Measurements from ENCODE around the gene STN1. TPM values are rescaled to one million over a fixed set of nuclear protein-coding genes. Genes with fewer than 3 reads are reported as not detected.

Gene STN1
- total and polyA plus RNA-seq, 10 of the 15 experiments (the other 5 are each of a cell fraction or from before 2014, with no cell fraction given) = 22.2 to 31.8 (median 28.5) TPM

GRCh38 chr10:103899312-103899711 lies 18.7 kb downstream of the STN1 start:
- H3K9me3 ChIP-seq (replicated peaks; ENCODE audit: control insufficient read depth, insufficient read depth, low read length) = no peaks in the 10 kb centered on the region
- H2AFZ ChIP-seq (ENCODE audit: control insufficient read depth, low read depth, low read length) = no peak overlapping the region
- 95% methylated on average over 5 of the region's 5 CpGs for WGBS (ENCODE audit: insufficient coverage, insufficient replicate concordance, low lambda C conversion rate, missing lambda C conversion rate)
- H3K9ac ChIP-seq (ENCODE audit: control insufficient read depth, insufficient read depth, low read length) = no peak overlapping the region
- H3K4me1 ChIP-seq (ENCODE audit: control insufficient read depth, insufficient read depth, low read length) = no peaks in the 10 kb centered on the region
- H3K27me3 ChIP-seq (replicated peaks in 1 of 2; ENCODE audit: control insufficient read depth in 2 of 2, insufficient read depth in 2 of 2, low read length in 1 of 2) = no peaks in the 10 kb centered on the region
- RAD21 ChIA-PET (ENCODE audit: unreplicated experiment) = no interaction called here
- H3K36me3 ChIP-seq (ENCODE audit: control insufficient read depth in 2 of 2, insufficient read depth in 2 of 2, low read length in 1 of 2) = peaks cover 7 to 23% of the 10 kb centered on the region in 2 experiments; a peak in 3 of 4 replicates
- SMC1A ChIA-PET (ENCODE audit: uncharacterized antibody, unreplicated experiment) = interaction anchor here (1.0 to 1.3 kb wide), 4 partner anchors 9 to 47 kb away, joined by 3 to 5 read pairs (median 4); no protein-coding TSS in a partner anchor
- DNase-seq (ENCODE audit: low read depth, low spot score) (no peak), ATAC-seq (no peak), FAIRE-seq (no peak)
- BruUV-seq (replicated peaks) = no TSS peak
- no peak overlapping the region for H3K4me2 ChIP-seq (ENCODE audit: control insufficient read depth, insufficient read depth)
- H3K27ac ChIP-seq (ENCODE audit: control insufficient read depth, insufficient read depth) = no peak overlapping the region
- H3K4me3 ChIP-seq = no peak overlapping the region
- in situ Hi-C loops (cut with MboI) = no loop called here
- no peaks in the 10 kb centered on the region for H4K20me1 ChIP-seq (ENCODE audit: control insufficient read depth, insufficient read depth)
- H3K79me2 ChIP-seq (ENCODE audit: control insufficient read depth, insufficient read depth, low read length) = no peaks in the 10 kb centered on the region
- intact Hi-C loops (cut with micrococcal nuclease; ENCODE audit: unreplicated experiment) = no loop called here
- CTCF ChIA-PET = interaction anchor here (1.0 to 2.5 kb wide), 5 partner anchors 10 to 226 kb away, joined by 3 to 18 read pairs (median 4); no protein-coding TSS in a partner anchor
- POLR2A ChIA-PET = no interaction called here
- TF ChIP-seq MEF2B (IDR thresholded peaks at IDR 0.05; ENCODE audit: partially characterized antibody, poor library complexity, severe bottlenecking) (no peak), ZNF217 (IDR thresholded peaks at IDR 0.05) (no peak), NR2F1 (conservative IDR thresholded peaks at IDR 0.05) (no peak), GABPA (IDR thresholded peaks at IDR 0.05; ENCODE audit: low read depth) (no peak), TARDBP (IDR thresholded peaks at IDR 0.05; ENCODE audit: borderline replicate concordance) (no peak), USF2 (IDR thresholded peaks at IDR 0.05; ENCODE audit: borderline replicate concordance, low read depth, low read length) (no peak), MAX (IDR thresholded peaks at IDR 0.05; ENCODE audit: low read depth, low read length) (no peak), WRNIP1 (IDR thresholded peaks at IDR 0.05; ENCODE audit: borderline replicate concordance, low read depth, low read length) (no peak), STAT1 (conservative IDR thresholded peaks at IDR 0.05) (no peak), PAX5 (IDR thresholded peaks at IDR 0.05; ENCODE audit: borderline replicate concordance, low read depth, low read length) (no peak), CHD4 (IDR thresholded peaks at IDR 0.05) (no peak), RUNX3 (IDR thresholded peaks at IDR 0.05; ENCODE audit: low read length) (no peak), BCLAF1 (IDR thresholded peaks at IDR 0.05) (no peak), LARP7 (IDR thresholded peaks at IDR 0.05) (no peak), PML (IDR thresholded peaks at IDR 0.05; ENCODE audit: low read length) (no peak), SREBF2 (IDR thresholded peaks at IDR 0.05; ENCODE audit: low read length) (no peak), FOXK2 (IDR thresholded peaks at IDR 0.05) (no peak), GATAD2B (conservative IDR thresholded peaks at IDR 0.05; ENCODE audit: low read depth) (no peak), POLR2AphosphoS5 (IDR thresholded peaks at IDR 0.05; ENCODE audit: low read length) (no peak)

Data from GM12878 (cell line).